GM12865 (cell line): Measurements from ENCODE around the gene DDX17.

ENCODE experiments used
- DNase-seq: peaks from one replicate; pipeline ENCODE4 v3.0.0; 2010; ENCODE audit warnings: low read depth
- H3K4me3 ChIP-seq: 2 replicates; pipeline ENCODE4 v1.5.1; 2011; ENCODE audit warnings: mild to moderate bottlenecking, low read depth, low read length, control low read depth
- CTCF ChIP-seq: IDR thresholded peaks from 2 replicates; pipeline ENCODE4 v1.5.1; 2011; ENCODE audit warnings: low read length, control low read depth, low read depth, inconsistent platforms; ENCODE audit not compliant: insufficient read depth; ENCODE audit errors: missing control alignments

The DDX17 gene

DNA sequence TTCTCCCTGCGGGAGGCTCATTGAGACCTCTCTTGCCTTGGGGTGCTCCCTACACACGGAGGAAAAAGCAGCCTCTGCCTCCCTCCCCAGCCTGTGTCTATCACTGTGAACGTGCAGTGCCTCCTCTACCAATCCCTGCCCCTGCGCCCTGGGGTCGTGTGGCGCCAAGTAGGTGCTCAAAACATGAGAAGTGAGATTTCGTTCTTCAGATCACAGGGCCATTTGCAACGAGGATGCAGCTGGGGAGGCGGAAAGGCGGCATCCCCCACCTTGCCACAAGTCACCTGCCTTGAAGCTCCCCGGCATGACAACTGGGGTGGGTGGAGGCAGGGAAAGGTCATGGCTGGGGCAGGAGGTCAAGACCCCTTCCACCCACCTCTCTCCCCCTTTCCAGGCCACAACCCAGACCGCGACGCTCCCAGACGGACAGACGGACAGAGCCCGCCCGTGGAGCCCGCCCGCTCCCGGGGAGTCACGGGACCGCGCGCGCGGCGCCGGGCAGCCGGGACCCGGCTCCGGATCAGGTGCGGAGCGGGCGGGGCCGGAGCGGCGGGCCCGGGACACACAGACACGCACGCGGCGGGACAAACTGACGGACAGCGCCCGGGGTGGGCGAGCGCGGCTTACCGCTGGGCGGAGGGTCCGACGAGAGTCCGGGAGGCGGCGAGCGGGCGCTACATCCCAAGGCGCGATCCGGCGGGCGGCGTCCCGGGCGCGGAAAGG, 51.6 kb downstream of the DDX17 start:
- peak; percentile 68 for DNase-seq
- no peak for TF ChIP-seq CTCF
- peak overlapping the region; percentile 27; the same call in 1 of the 2 replicates for H3K4me3 ChIP-seq

- TF ChIP-seq CTCF = no peak
- no peak overlapping the region for H3K4me3 ChIP-seq
- DNase-seq = no peak
Observed at GRCh38 chr22:38453996-38454352, 52.1 kb downstream of the DDX17 start.

DNA sequence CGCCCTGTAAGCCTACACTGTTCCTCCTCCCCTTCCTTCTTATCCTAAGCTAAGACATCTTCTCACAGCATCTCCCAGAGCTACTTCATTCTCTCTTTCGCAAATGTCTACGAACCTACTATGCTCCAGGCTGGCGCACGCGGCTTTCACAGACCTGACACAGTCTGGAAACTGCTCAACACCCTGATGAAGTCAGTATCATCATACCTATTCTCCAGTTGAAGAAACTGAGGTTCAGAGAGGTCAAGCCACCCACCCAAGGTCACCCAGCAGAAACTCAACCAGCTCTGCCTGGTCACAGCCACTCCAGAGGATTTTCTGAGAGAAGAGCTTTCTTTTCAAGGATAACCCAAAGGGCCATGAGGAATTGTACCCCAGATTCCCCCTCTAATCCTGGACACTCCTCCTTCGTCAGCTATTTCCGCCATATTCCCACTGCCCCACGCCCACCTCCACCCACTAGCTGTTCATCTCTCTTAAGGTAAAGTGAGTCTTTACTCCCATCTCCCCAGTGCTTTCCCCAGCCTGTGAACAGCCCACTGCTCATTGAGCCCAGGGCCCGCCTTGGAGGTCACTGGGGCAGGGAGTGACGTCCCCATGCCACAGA, 52.9 kb downstream of the DDX17 start:
- H3K4me3 ChIP-seq = no peak overlapping the region
- no peak for DNase-seq
- TF ChIP-seq CTCF = no peak

DNA sequence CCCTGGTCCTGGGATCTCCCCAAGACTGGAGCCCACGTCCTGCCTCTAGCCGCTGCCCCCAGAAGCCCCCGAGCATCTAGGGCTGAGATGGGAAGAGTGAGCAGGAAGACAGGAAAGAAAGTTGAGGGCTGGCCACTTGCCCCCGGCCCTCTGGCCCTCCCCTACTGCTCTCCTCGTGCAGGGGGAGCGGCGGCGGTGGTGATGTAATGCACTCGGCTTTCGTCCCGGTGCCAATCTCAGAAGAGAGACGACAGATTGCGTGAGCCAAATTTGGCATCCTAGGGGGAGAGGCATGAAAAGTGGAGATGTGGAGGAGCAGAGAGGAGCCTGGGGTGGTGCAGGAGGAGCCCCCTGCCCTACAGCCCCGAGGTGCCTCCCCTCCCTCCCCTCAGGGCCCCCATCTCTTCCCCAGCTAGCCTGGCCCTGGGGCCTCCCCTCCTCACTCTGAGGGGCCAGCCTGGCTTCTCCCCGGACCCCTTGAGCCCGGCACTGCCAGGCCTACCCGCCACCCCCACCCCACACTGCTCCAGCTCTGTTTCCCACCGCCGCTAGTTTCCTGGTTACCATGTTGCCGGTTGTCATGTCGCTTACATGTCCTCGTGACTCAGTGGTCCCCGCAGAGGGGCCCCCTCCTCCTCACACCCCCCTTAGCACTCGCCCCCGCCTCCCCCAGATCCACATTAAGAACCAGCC, 53.6 kb downstream of the DDX17 start:
- no peak overlapping the region for H3K4me3 ChIP-seq
- TF ChIP-seq CTCF = no peak
- DNase-seq = no peak

DNA sequence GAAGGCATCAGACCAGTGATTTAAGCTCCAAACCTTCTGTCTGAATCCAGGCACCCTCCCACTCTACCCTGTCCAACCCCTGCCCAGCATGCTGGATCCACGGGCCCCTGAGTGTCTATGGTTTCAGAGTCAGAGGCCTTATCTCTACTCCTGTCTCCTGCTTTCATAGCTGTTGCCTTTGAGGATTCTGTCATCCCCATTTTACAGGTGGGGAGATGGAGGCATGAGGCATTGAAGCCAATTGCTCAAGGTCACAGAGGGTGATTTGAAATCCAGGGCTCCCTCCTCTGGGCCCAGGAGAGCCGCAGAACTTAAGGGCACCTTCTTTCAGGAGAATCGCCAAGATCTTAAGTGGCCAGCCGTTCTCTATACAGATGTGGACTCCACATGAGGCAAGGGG, 54.2 kb downstream of the DDX17 start:
- TF ChIP-seq CTCF = no peak
- DNase-seq = no peak
- H3K4me3 ChIP-seq = no peak overlapping the region

DNA sequence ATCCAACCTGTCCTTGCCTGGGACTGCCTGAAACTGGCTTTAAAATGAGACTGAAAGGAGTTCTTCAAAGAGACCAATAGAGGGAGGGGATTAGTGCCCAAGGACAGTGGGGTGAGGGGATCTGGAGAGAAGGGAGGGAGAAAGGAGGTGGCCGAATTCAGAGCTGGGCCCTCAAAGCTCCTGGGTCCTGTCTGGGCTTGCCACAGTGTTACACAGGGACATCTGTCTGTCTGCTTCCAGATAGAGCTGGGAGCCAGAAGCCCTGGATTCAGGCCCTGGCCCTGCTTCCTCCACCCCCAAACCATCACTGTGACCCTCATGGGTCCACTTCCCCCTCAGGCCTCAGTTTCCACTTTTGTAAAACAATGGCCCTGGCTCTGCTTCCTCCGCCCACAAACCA, 54.7 kb downstream of the DDX17 start:
- DNase-seq = no peak
- TF ChIP-seq CTCF = no peak
- no peak overlapping the region for H3K4me3 ChIP-seq
